ENCODE measurements around the gene ALS2. TPM values are rescaled to one million over a fixed set of nuclear protein-coding genes. Genes with fewer than 3 reads are reported as not detected.

Gene ALS2
- total RNA-seq, 1 donor from 2014 or later: 54.0 TPM

DNA sequence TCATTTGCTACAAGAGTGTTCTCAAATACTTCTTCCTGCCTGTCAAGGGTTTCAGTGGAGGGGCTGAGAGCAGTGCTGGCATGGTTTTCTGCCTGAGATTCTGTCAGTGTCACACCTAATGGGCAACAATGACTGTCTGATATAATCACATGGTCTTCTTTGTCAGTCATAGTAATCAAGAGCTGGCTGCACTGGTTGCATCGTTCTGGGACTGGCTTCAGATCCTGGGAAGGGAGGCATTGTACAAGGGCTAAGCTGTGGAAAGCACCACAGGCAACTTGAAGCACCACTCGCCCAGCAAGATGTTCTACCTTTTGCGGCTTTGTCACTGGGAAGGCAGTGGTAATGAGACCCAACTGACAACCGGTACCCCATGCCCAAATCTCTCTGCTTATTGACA lies 19.6 kb downstream of the ALS2 start:
- Histone ChIP-seq H3K4me2 (ENCODE audit: low read length) (no peak overlapping the region), H3K4me3 (ENCODE audit: insufficient read depth, low read depth, low read length) (no peak overlapping the region), H2AFZ (ENCODE audit: low read depth, low read length) (no peak overlapping the region), H3K79me2 (ENCODE audit: insufficient read depth, low read length) (no peaks in the 10 kb centered on the region), H3K36me3 (ENCODE audit: insufficient read depth, low read length) (peaks cover 32% of the 10 kb centered on the region), H4K20me1 (ENCODE audit: insufficient read depth, low read length) (no peaks in the 10 kb centered on the region), H3K9ac (ENCODE audit: low read length) (no peak overlapping the region), H3K27me3 (ENCODE audit: insufficient read depth, low read length) (no peaks in the 10 kb centered on the region), H3K27ac (ENCODE audit: low read depth, low read length) (no peak overlapping the region), H3K4me1 (ENCODE audit: insufficient read depth, low read length) (no peaks in the 10 kb centered on the region), H3K9me3 (ENCODE audit: insufficient read depth, low read depth, low read length) (no peaks in the 10 kb centered on the region)
- Mint-ChIP-seq H3K36me3 (ENCODE audit: low read depth, unreplicated experiment) (peaks cover 11% of the 10 kb centered on the region), H3K27me3 (ENCODE audit: low read depth, unreplicated experiment) (no peaks in the 10 kb centered on the region), H3K9me3 (ENCODE audit: unreplicated experiment) (no peaks in the 10 kb centered on the region), H3K4me3 (ENCODE audit: unreplicated experiment) (no peak overlapping the region), H3K27ac (ENCODE audit: unreplicated experiment) (no peak overlapping the region), H3K4me1 (ENCODE audit: low read depth, unreplicated experiment) (peaks cover 4% of the 10 kb centered on the region)
- TF ChIP-seq EZH2 (IDR thresholded peaks at IDR 0.05; ENCODE audit: insufficient read depth, low read length): no peak
- TF ChIP-seq, protein P1, sequence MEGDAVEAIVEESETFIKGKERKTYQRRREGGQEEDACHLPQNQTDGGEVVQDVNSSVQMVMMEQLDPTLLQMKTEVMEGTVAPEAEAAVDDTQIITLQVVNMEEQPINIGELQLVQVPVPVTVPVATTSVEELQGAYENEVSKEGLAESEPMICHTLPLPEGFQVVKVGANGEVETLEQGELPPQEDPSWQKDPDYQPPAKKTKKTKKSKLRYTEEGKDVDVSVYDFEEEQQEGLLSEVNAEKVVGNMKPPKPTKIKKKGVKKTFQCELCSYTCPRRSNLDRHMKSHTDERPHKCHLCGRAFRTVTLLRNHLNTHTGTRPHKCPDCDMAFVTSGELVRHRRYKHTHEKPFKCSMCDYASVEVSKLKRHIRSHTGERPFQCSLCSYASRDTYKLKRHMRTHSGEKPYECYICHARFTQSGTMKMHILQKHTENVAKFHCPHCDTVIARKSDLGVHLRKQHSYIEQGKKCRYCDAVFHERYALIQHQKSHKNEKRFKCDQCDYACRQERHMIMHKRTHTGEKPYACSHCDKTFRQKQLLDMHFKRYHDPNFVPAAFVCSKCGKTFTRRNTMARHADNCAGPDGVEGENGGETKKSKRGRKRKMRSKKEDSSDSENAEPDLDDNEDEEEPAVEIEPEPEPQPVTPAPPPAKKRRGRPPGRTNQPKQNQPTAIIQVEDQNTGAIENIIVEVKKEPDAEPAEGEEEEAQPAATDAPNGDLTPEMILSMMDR (IDR thresholded peaks at IDR 0.05; ENCODE audit: insufficient read depth, low read depth, low read length): no peak
- no peak for FAIRE-seq
- no peak for DNase-seq (ENCODE audit: low read depth)

DNA sequence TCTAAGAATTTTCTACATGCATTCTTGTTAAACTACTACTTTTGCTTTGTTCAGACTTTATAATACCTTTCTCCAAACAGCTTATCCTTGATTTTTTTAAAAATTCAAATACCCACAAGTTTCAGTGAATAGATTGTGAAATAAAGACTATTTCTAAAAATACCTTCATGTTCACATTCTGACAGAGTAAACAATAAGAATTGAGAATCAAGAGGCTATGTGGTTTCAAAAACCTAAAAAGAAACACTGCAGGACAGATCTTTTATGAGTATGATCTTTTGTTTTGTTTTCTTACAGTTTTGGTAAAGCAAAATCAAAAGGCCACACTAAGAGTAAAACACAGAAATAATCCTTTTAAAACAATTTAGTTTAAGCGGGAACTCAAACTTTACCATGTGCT lies 21.2 kb downstream of the ALS2 start:
- no peaks in the 10 kb centered on the region for H3K9me3 Mint-ChIP-seq (ENCODE audit: unreplicated experiment)
- H3K27me3 ChIP-seq (ENCODE audit: insufficient read depth, low read length): no peaks in the 10 kb centered on the region
- H3K9me3 ChIP-seq (ENCODE audit: insufficient read depth, low read depth, low read length): no peaks in the 10 kb centered on the region
- no peak overlapping the region for H3K4me3 ChIP-seq (ENCODE audit: insufficient read depth, low read depth, low read length)
- peaks cover 16% of the 10 kb centered on the region for H3K36me3 Mint-ChIP-seq (ENCODE audit: low read depth, unreplicated experiment)
- DNase-seq (ENCODE audit: low read depth) (no peak), FAIRE-seq (no peak)
- no peak overlapping the region for H3K27ac ChIP-seq (ENCODE audit: low read depth, low read length)
- no peaks in the 10 kb centered on the region for H4K20me1 ChIP-seq (ENCODE audit: insufficient read depth, low read length)
- H3K4me2 ChIP-seq (ENCODE audit: low read length): no peak overlapping the region
- no peak overlapping the region for H2AFZ ChIP-seq (ENCODE audit: low read depth, low read length)
- no peaks in the 10 kb centered on the region for H3K79me2 ChIP-seq (ENCODE audit: insufficient read depth, low read length)
- no peaks in the 10 kb centered on the region for H3K27me3 Mint-ChIP-seq (ENCODE audit: low read depth, unreplicated experiment)
- TF ChIP-seq, protein P1 (IDR thresholded peaks at IDR 0.05; ENCODE audit: insufficient read depth, low read depth, low read length): no peak
- TF ChIP-seq EZH2 (IDR thresholded peaks at IDR 0.05; ENCODE audit: insufficient read depth, low read length): no peak
- no peak overlapping the region for H3K27ac Mint-ChIP-seq (ENCODE audit: unreplicated experiment)
- no peak overlapping the region for H3K4me3 Mint-ChIP-seq (ENCODE audit: unreplicated experiment)
- no peak overlapping the region for H3K9ac ChIP-seq (ENCODE audit: low read length)
- H3K4me1 Mint-ChIP-seq (ENCODE audit: low read depth, unreplicated experiment): peaks cover 8% of the 10 kb centered on the region
- peaks cover 34% of the 10 kb centered on the region for H3K36me3 ChIP-seq (ENCODE audit: insufficient read depth, low read length)
- no peaks in the 10 kb centered on the region for H3K4me1 ChIP-seq (ENCODE audit: insufficient read depth, low read length)

GRCh38 chr2:201758873-201759272 lies 21.9 kb downstream of the ALS2 start:
- Mint-ChIP-seq H3K36me3 (ENCODE audit: low read depth, unreplicated experiment) (peaks cover 16% of the 10 kb centered on the region), H3K27me3 (ENCODE audit: low read depth, unreplicated experiment) (no peaks in the 10 kb centered on the region), H3K9me3 (ENCODE audit: unreplicated experiment) (no peaks in the 10 kb centered on the region), H3K4me1 (ENCODE audit: low read depth, unreplicated experiment) (peaks cover 8% of the 10 kb centered on the region), H3K27ac (ENCODE audit: unreplicated experiment) (no peak overlapping the region), H3K4me3 (ENCODE audit: unreplicated experiment) (no peak overlapping the region)
- no peaks in the 10 kb centered on the region for H4K20me1 ChIP-seq (ENCODE audit: insufficient read depth, low read length)
- no peaks in the 10 kb centered on the region for H3K4me1 ChIP-seq (ENCODE audit: insufficient read depth, low read length)
- H3K36me3 ChIP-seq (ENCODE audit: insufficient read depth, low read length): peaks cover 39% of the 10 kb centered on the region
- no peaks in the 10 kb centered on the region for H3K27me3 ChIP-seq (ENCODE audit: insufficient read depth, low read length)
- DNase-seq (ENCODE audit: low read depth) (no peak), FAIRE-seq (no peak)
- TF ChIP-seq, protein P1 (IDR thresholded peaks at IDR 0.05; ENCODE audit: insufficient read depth, low read depth, low read length): no peak
- TF ChIP-seq EZH2 (IDR thresholded peaks at IDR 0.05; ENCODE audit: insufficient read depth, low read length): no peak
- H3K79me2 ChIP-seq (ENCODE audit: insufficient read depth, low read length): no peaks in the 10 kb centered on the region
- no peak overlapping the region for H3K27ac ChIP-seq (ENCODE audit: low read depth, low read length)
- H3K9ac ChIP-seq (ENCODE audit: low read length): no peak overlapping the region
- H3K4me3 ChIP-seq (ENCODE audit: insufficient read depth, low read depth, low read length): no peak overlapping the region
- H3K4me2 ChIP-seq (ENCODE audit: low read length): no peak overlapping the region
- H3K9me3 ChIP-seq (ENCODE audit: insufficient read depth, low read depth, low read length): no peaks in the 10 kb centered on the region
- no peak overlapping the region for H2AFZ ChIP-seq (ENCODE audit: low read depth, low read length)
